ENCODE measurements around the gene PTPN2. TPM values are rescaled to one million over a fixed set of nuclear protein-coding genes. Genes with fewer than 3 reads are reported as not detected.

Gene PTPN2
- total RNA-seq, 1 experiment from 2014 or later, result 55.0 TPM

DNA sequence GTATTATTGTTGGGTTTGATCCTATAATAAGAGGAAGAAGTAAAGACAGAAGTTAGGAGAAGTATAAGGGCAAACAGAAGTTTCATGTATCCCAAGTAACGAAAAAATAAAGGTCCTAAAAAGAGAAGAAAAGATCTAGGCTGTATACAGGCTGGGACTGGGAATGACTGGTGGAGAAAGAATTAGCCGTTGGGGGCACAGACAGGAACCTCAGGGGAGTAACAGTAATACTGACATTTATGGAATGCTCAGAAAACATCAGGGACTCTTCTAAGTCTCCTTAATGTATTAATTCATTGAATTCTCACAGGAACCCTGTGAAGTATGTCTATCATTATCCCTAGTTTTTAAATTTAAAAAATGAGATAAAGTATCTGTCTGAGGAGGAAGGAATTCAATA lies 67.6 kb downstream of the PTPN2 start:
- Mint-ChIP-seq H3K9me3 (ENCODE audit: unreplicated experiment) (no peaks in the 10 kb centered on the region), H3K27me3 (ENCODE audit: insufficient read depth, unreplicated experiment) (no peaks in the 10 kb centered on the region), H3K4me3 (ENCODE audit: unreplicated experiment) (no peak overlapping the region), H3K36me3 (ENCODE audit: insufficient read depth, unreplicated experiment) (peaks cover 50% of the 10 kb centered on the region), H3K27ac (ENCODE audit: unreplicated experiment) (no peak overlapping the region), H3K4me1 (ENCODE audit: low read depth, unreplicated experiment) (no peaks in the 10 kb centered on the region)
- intact Hi-C loops (cut with micrococcal nuclease; ENCODE audit: unreplicated experiment), result no loop called here
- no TSS peak for BruUV-seq (replicated peaks)
- no peak for DNase-seq
- Histone ChIP-seq H3K9me3 (no peaks in the 10 kb centered on the region), H3K4me3 (ENCODE audit: low read depth, low read length) (no peak overlapping the region), H3K4me1 (no peaks in the 10 kb centered on the region), H3K36me3 (ENCODE audit: control insufficient read depth, insufficient read depth, low read length) (no peaks in the 10 kb centered on the region), H3K27me3 (replicated peaks; ENCODE audit: control insufficient read depth, insufficient read depth, low read length) (no peaks in the 10 kb centered on the region)
- POLR2A ChIA-PET, result no interaction called here
- CTCF ChIA-PET, result no interaction called here
- TF ChIP-seq, protein P1, sequence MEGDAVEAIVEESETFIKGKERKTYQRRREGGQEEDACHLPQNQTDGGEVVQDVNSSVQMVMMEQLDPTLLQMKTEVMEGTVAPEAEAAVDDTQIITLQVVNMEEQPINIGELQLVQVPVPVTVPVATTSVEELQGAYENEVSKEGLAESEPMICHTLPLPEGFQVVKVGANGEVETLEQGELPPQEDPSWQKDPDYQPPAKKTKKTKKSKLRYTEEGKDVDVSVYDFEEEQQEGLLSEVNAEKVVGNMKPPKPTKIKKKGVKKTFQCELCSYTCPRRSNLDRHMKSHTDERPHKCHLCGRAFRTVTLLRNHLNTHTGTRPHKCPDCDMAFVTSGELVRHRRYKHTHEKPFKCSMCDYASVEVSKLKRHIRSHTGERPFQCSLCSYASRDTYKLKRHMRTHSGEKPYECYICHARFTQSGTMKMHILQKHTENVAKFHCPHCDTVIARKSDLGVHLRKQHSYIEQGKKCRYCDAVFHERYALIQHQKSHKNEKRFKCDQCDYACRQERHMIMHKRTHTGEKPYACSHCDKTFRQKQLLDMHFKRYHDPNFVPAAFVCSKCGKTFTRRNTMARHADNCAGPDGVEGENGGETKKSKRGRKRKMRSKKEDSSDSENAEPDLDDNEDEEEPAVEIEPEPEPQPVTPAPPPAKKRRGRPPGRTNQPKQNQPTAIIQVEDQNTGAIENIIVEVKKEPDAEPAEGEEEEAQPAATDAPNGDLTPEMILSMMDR (IDR thresholded peaks at IDR 0.05; ENCODE audit: insufficient read depth in 1 of 2, low read depth in 1 of 2, low read length in 1 of 2, severe bottlenecking in 1 of 2, unreplicated experiment in 1 of 2), result no peak

GRCh38 chr18:12811191-12811950 lies 72.7 kb downstream of the PTPN2 start:
- Mint-ChIP-seq H3K27ac (ENCODE audit: unreplicated experiment) (no peak overlapping the region), H3K4me1 (ENCODE audit: low read depth, unreplicated experiment) (no peaks in the 10 kb centered on the region), H3K9me3 (ENCODE audit: unreplicated experiment) (no peaks in the 10 kb centered on the region), H3K36me3 (ENCODE audit: insufficient read depth, unreplicated experiment) (peaks cover 57% of the 10 kb centered on the region), H3K4me3 (ENCODE audit: unreplicated experiment) (no peak overlapping the region), H3K27me3 (ENCODE audit: insufficient read depth, unreplicated experiment) (no peaks in the 10 kb centered on the region)
- no peaks in the 10 kb centered on the region for H3K36me3 ChIP-seq (ENCODE audit: control insufficient read depth, insufficient read depth, low read length)
- ChIA-PET CTCF (no interaction called here), POLR2A (interaction anchor here (0.6 kb wide), 1 partner anchor 72 kb away, joined by 6 read pairs; no protein-coding TSS in a partner anchor)
- no peaks in the 10 kb centered on the region for H3K4me1 ChIP-seq
- no peak for DNase-seq
- TF ChIP-seq, protein P1 (IDR thresholded peaks at IDR 0.05; ENCODE audit: insufficient read depth in 1 of 2, low read depth in 1 of 2, low read length in 1 of 2, severe bottlenecking in 1 of 2, unreplicated experiment in 1 of 2), result no peak
- H3K27me3 ChIP-seq (replicated peaks; ENCODE audit: control insufficient read depth, insufficient read depth, low read length), result no peaks in the 10 kb centered on the region
- no TSS peak for BruUV-seq (replicated peaks)
- no peak overlapping the region for H3K4me3 ChIP-seq (ENCODE audit: low read depth, low read length)
- H3K9me3 ChIP-seq, result peaks cover 8% of the 10 kb centered on the region
- intact Hi-C loops (cut with micrococcal nuclease; ENCODE audit: unreplicated experiment), result no loop called here

DNA sequence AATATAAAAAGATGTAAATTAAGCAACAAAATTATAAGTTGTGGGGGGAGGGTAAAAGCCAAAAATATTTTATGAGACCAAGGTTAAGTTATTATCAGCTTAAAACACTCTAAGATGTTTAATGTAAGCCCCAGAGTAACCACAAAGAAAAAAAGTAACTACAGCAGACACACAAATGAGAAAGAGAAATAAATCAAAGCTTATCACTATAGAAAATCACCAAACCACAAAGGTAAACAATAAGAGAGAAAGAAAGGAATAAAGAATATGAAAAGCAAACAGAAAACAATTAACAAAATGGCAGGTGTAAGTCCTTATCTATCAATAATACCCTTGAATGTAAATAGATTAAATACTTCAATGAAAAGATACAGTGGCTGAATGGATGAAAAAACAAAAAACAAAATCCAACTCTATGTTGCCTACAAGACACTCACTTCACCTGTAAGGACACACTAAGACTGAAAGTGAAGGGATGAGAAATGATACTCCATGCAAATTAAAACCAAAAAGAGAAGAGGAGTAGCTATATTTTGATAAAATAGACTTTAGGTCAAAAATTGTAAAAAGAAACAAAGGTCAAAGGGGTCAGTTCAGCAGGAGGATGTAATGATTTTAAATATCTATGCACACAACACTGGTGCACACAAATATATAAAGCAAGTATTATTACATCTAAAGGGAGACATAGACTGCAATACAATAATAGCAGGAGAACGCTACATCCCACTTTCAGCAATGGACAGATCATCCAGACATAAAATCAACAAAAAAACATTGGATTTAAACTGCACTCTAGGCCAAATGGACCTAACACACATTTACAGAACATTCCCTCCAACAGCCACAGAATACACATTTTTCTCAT lies 80.7 kb downstream of the PTPN2 start:
- Mint-ChIP-seq H3K9me3 (ENCODE audit: unreplicated experiment) (no peaks in the 10 kb centered on the region), H3K4me1 (ENCODE audit: low read depth, unreplicated experiment) (peaks cover 10% of the 10 kb centered on the region), H3K27ac (ENCODE audit: unreplicated experiment) (no peak overlapping the region), H3K4me3 (ENCODE audit: unreplicated experiment) (no peak overlapping the region), H3K27me3 (ENCODE audit: insufficient read depth, unreplicated experiment) (no peaks in the 10 kb centered on the region), H3K36me3 (ENCODE audit: insufficient read depth, unreplicated experiment) (peaks cover 32% of the 10 kb centered on the region)
- Histone ChIP-seq H3K9me3 (peaks cover 10% of the 10 kb centered on the region), H3K4me1 (no peaks in the 10 kb centered on the region), H3K36me3 (ENCODE audit: control insufficient read depth, insufficient read depth, low read length) (no peaks in the 10 kb centered on the region), H3K4me3 (ENCODE audit: low read depth, low read length) (no peak overlapping the region), H3K27me3 (replicated peaks; ENCODE audit: control insufficient read depth, insufficient read depth, low read length) (no peaks in the 10 kb centered on the region)
- no TSS peak for BruUV-seq (replicated peaks)
- TF ChIP-seq, protein P1 (IDR thresholded peaks at IDR 0.05; ENCODE audit: insufficient read depth in 1 of 2, low read depth in 1 of 2, low read length in 1 of 2, severe bottlenecking in 1 of 2, unreplicated experiment in 1 of 2), result no peak
- no peak for DNase-seq
- intact Hi-C loops (cut with micrococcal nuclease; ENCODE audit: unreplicated experiment), result no loop called here
- ChIA-PET POLR2A (no interaction called here), CTCF (no interaction called here)
